HCEC 1CT (cell line): ENCODE data around the gene POLR2E.

Experiments
- DNase-seq: peaks from one replicate; pipeline ENCODE4 v3.0.0-alpha.2; 2017

Gene POLR2E

GRCh38 chr19:1062387-1063029 lies 32.7 kb downstream of the POLR2E start:
- DNase-seq, result no peak

- DNase-seq, result no peak
Measured at GRCh38 chr19:1061987-1062386, 33.2 kb downstream of the POLR2E start.

- no peak for DNase-seq
Measured at GRCh38 chr19:1060689-1061088, 34.5 kb downstream of the POLR2E start.

- DNase-seq, result no peak
Measured at GRCh38 chr19:1058112-1058511, 37.1 kb downstream of the POLR2E start.

GRCh38 chr19:1057176-1057855 lies 37.9 kb downstream of the POLR2E start:
- DNase-seq, result peak; percentile 42

- DNase-seq, result no peak
Measured at GRCh38 chr19:1055886-1056620, 39.1 kb downstream of the POLR2E start.

GRCh38 chr19:1055028-1055425 lies 40.1 kb downstream of the POLR2E start:
- no peak for DNase-seq

- DNase-seq, result no peak
Measured at GRCh38 chr19:1054102-1055027, 40.8 kb downstream of the POLR2E start.

GRCh38 chr19:1053176-1054101 lies 41.7 kb downstream of the POLR2E start:
- no peak for DNase-seq

- DNase-seq, result no peak
Measured at GRCh38 chr19:1052349-1052975, 42.7 kb downstream of the POLR2E start.

- no peak for DNase-seq
Measured at GRCh38 chr19:1051791-1052190, 43.4 kb downstream of the POLR2E start.

- DNase-seq, result no peak
Measured at GRCh38 chr19:1050989-1051788, 44.0 kb downstream of the POLR2E start.

- no peak for DNase-seq
Measured at GRCh38 chr19:1049800-1050199, 45.4 kb downstream of the POLR2E start.

- DNase-seq, result no peak
Measured at GRCh38 chr19:1049106-1049505, 46.1 kb downstream of the POLR2E start.

GRCh38 chr19:1047696-1048147 lies 47.5 kb downstream of the POLR2E start:
- DNase-seq, result no peak

GRCh38 chr19:1046836-1047695 lies 48.1 kb downstream of the POLR2E start:
- no peak for DNase-seq

GRCh38 chr19:1046117-1046626 lies 49.0 kb downstream of the POLR2E start:
- DNase-seq, result no peak

- DNase-seq, result no peak
Measured at GRCh38 chr19:1045247-1045603, 50.0 kb downstream of the POLR2E start.
